MCF 10A (cell line): ENCODE results near the gene MYOF. TPM values are rescaled to one million over a fixed set of nuclear protein-coding genes. Genes with fewer than 3 reads are reported as not detected.

Source experiments
- BruUV-seq: library from RNA; stranded (reverse); fragments of 400-500 nt; replicated peaks from 2 replicates; lab custom pipeline; 2021; lab: Mats Ljungman, UMichigan
- CTCF ChIA-PET: fragments of 300-600 bp; sonication (Branson Sonifier 250); formaldehyde crosslinking; extraction: SDS; loops from one replicate; lab custom pipeline; 2021; ENCODE audit warnings: antibody characterized with exemption, inconsistent platforms; lab: Yijun Ruan, JAX
- POLR2A ChIA-PET: fragments of 300-600, 350-650 bp; sonication (Branson Sonifier 250); formaldehyde crosslinking; extraction: SDS; loops from one replicate; lab custom pipeline; 2020; ENCODE audit warnings: antibody characterized with exemption, inconsistent platforms; lab: Yijun Ruan, JAX
- DNase-seq: peaks from one replicate; pipeline ENCODE4 v3.0.0-alpha.2; 2018; ENCODE audit not compliant: unreplicated experiment
- H3K27ac Mint-ChIP-seq: one replicate; pipeline ENCODE4 v1.8.0; 2022; ENCODE audit warnings: mild to moderate bottlenecking, low read depth, mixed read lengths; ENCODE audit not compliant: unreplicated experiment
- H3K27me3 Mint-ChIP-seq: one replicate; pipeline ENCODE4 v1.8.0; 2022; ENCODE audit warnings: mixed read lengths; ENCODE audit not compliant: insufficient read depth, unreplicated experiment
- H3K36me3 Mint-ChIP-seq: one replicate; pipeline ENCODE4 v1.8.0; 2022; ENCODE audit warnings: mild to moderate bottlenecking, moderate library complexity, mixed read lengths; ENCODE audit not compliant: insufficient read depth, unreplicated experiment
- H3K4me1 Mint-ChIP-seq: one replicate; pipeline ENCODE4 v1.8.0; 2022; ENCODE audit warnings: mixed read lengths; ENCODE audit not compliant: insufficient read depth, unreplicated experiment
- H3K4me3 Mint-ChIP-seq: one replicate; pipeline ENCODE4 v1.8.0; 2022; ENCODE audit warnings: mild to moderate bottlenecking, moderate library complexity, mixed read lengths; ENCODE audit not compliant: unreplicated experiment
- H3K9me3 Mint-ChIP-seq: one replicate; pipeline ENCODE4 v1.8.0; 2022; ENCODE audit warnings: mixed read lengths; ENCODE audit not compliant: unreplicated experiment
- CTCF ChIP-seq: fragments of 200-600 bp; IDR thresholded peaks from one replicate; pipeline ENCODE4 v1.8.0; 2022; ENCODE audit warnings: antibody characterized with exemption, mild to moderate bottlenecking; ENCODE audit not compliant: unreplicated experiment
- intact Hi-C: fragments of 100-400 bp; cut with micrococcal nuclease; formaldehyde crosslinking; loops from 2 replicates; pipeline ENCODE4 v1.14.1; 2022
- total RNA-seq: library from RNA; stranded (reverse); gene quantifications from 2 replicates; pipeline ENCODE4 v1.2.3, GENCODE V29; 2022

Gene MYOF
- total RNA-seq, 1 experiment from 2014 or later, result 167 TPM

- no peak for TF ChIP-seq CTCF
- H3K4me3 Mint-ChIP-seq, result peak overlapping the region; percentile 84
- no peaks in the 10 kb centered on the region for H3K27me3 Mint-ChIP-seq
- peak overlapping the region; percentile 73 for H3K27ac Mint-ChIP-seq
- peaks cover 24% of the 10 kb centered on the region for H3K4me1 Mint-ChIP-seq
- intact Hi-C loops, result loop anchor here (5.0 kb wide), 1 partner anchor 118 kb away; no protein-coding TSS in a partner anchor
- POLR2A ChIA-PET, result interaction anchor here (0.6 to 3.9 kb wide), 19 partner anchors 8 to 1192 kb away, joined by 3 to 56 read pairs (median 4); partner anchors contain the start of genes EXOC6, FRA10AC1 and MYOF
- peak; percentile 71 for DNase-seq
- CTCF ChIA-PET, result interaction anchor here (0.7 to 3.0 kb wide), 10 partner anchors 9 to 599 kb away, joined by 3 to 22 read pairs (median 6); partner anchors contain the start of gene MYOF
- BruUV-seq, result no TSS peak
- no peaks in the 10 kb centered on the region for H3K36me3 Mint-ChIP-seq
- no peaks in the 10 kb centered on the region for H3K9me3 Mint-ChIP-seq
Measured at GRCh38 chr10:93495654-93496321, 13.7 kb upstream of the MYOF start.

GRCh38 chr10:93494494-93494893, 12.4 kb upstream of the MYOF start:
- no peaks in the 10 kb centered on the region for H3K27me3 Mint-ChIP-seq
- POLR2A ChIA-PET, result interaction anchor here (1.0 to 3.9 kb wide), 6 partner anchors 8 to 118 kb away, joined by 3 to 56 read pairs (median 4); partner anchors contain the start of gene MYOF
- intact Hi-C loops, result no loop called here
- no peaks in the 10 kb centered on the region for H3K9me3 Mint-ChIP-seq
- CTCF ChIA-PET, result interaction anchor here (0.5 to 3.0 kb wide), 6 partner anchors 9 to 142 kb away, joined by 3 to 22 read pairs (median 6); partner anchors contain the start of gene MYOF
- peaks cover 24% of the 10 kb centered on the region for H3K4me1 Mint-ChIP-seq
- H3K27ac Mint-ChIP-seq, result no peak overlapping the region
- TF ChIP-seq CTCF, result no peak
- no peak for DNase-seq
- no TSS peak for BruUV-seq
- no peaks in the 10 kb centered on the region for H3K36me3 Mint-ChIP-seq
- H3K4me3 Mint-ChIP-seq, result no peak overlapping the region

- no peak overlapping the region for H3K27ac Mint-ChIP-seq
- intact Hi-C loops, result no loop called here
- peaks cover 12% of the 10 kb centered on the region for H3K4me1 Mint-ChIP-seq
- no TSS peak for BruUV-seq
- no peak for DNase-seq
- no peak overlapping the region for H3K4me3 Mint-ChIP-seq
- H3K9me3 Mint-ChIP-seq, result no peaks in the 10 kb centered on the region
- POLR2A ChIA-PET, result interaction anchor here (0.6 to 1.5 kb wide), 2 partner anchors 109 to 116 kb away, joined by 3 read pairs; no protein-coding TSS in a partner anchor
- no peak for TF ChIP-seq CTCF
- CTCF ChIA-PET, result interaction anchor here (0.9 to 16.8 kb wide), 3 partner anchors 10 to 165 kb away, joined by 3 to 498 read pairs (median 3); no protein-coding TSS in a partner anchor
- no peaks in the 10 kb centered on the region for H3K27me3 Mint-ChIP-seq
- H3K36me3 Mint-ChIP-seq, result no peaks in the 10 kb centered on the region
Measured at GRCh38 chr10:93493162-93493561, 11.0 kb upstream of the MYOF start.

GRCh38 chr10:93491602-93492121, 9.5 kb upstream of the MYOF start:
- Mint-ChIP-seq H3K4me3 (no peak overlapping the region), H3K4me1 (no peaks in the 10 kb centered on the region), H3K27ac (no peak overlapping the region), H3K9me3 (no peaks in the 10 kb centered on the region), H3K36me3 (no peaks in the 10 kb centered on the region), H3K27me3 (no peaks in the 10 kb centered on the region)
- intact Hi-C loops, result no loop called here
- POLR2A ChIA-PET, result interaction anchor here (0.6 to 1.5 kb wide), 4 partner anchors 9 to 322 kb away, joined by 3 to 7 read pairs (median 4); partner anchors contain the start of gene MYOF
- TF ChIP-seq CTCF, result no peak
- BruUV-seq, result no TSS peak
- CTCF ChIA-PET, result interaction anchor here (0.8 to 16.8 kb wide), 5 partner anchors 9 to 139 kb away, joined by 4 to 498 read pairs (median 8); no protein-coding TSS in a partner anchor
- DNase-seq, result no peak
